Calu3 (cell line): ENCODE results near the gene FATE1. TPM values are rescaled to one million over a fixed set of nuclear protein-coding genes. Genes with fewer than 3 reads are reported as not detected.

ENCODE experiments used
- Bru-seq: library from RNA; stranded (reverse); fragments of 400-500 nt; gene quantifications from one replicate; lab custom pipeline; 2021; lab: Mats Ljungman, UMichigan
- BruChase-seq, 2 experiments: library from RNA; stranded (reverse); fragments of 400-500 nt; gene quantifications; one replicate each; lab custom pipeline; 2021; lab: Mats Ljungman, UMichigan
- BruUV-seq: library from RNA; stranded (reverse); fragments of 400-500 nt; replicated peaks from 2 replicates; lab custom pipeline; 2021; lab: Mats Ljungman, UMichigan
- CTCF ChIA-PET: fragments of 300-600 bp; sonication (Branson Sonifier 250); formaldehyde crosslinking; loops from one replicate; lab custom pipeline; 2022; ENCODE audit warnings: antibody characterized with exemption; lab: Charles Lee
- DNase-seq: peaks from one replicate; pipeline ENCODE4 v3.0.0; 2022
- H3K27ac Mint-ChIP-seq: one replicate; pipeline ENCODE4 v1.8.0; 2022; ENCODE audit warnings: mixed read lengths; ENCODE audit not compliant: unreplicated experiment
- H3K27me3 Mint-ChIP-seq: one replicate; pipeline ENCODE4 v1.8.0; 2022; ENCODE audit warnings: mixed read lengths; ENCODE audit not compliant: unreplicated experiment
- H3K36me3 Mint-ChIP-seq: one replicate; pipeline ENCODE4 v1.8.0; 2022; ENCODE audit warnings: mild to moderate bottlenecking, moderate library complexity, mixed read lengths; ENCODE audit not compliant: insufficient read depth, unreplicated experiment
- H3K4me1 Mint-ChIP-seq: one replicate; pipeline ENCODE4 v1.8.0; 2022; ENCODE audit warnings: mild to moderate bottlenecking, low read depth, mixed read lengths; ENCODE audit not compliant: unreplicated experiment
- H3K4me3 Mint-ChIP-seq: one replicate; pipeline ENCODE4 v1.8.0; 2022; ENCODE audit warnings: mild to moderate bottlenecking, low read depth, moderate library complexity, mixed read lengths; ENCODE audit not compliant: unreplicated experiment
- H3K9me3 Mint-ChIP-seq: one replicate; pipeline ENCODE4 v1.8.0; 2022; ENCODE audit warnings: low read depth, mixed read lengths; ENCODE audit not compliant: unreplicated experiment
- CTCF ChIP-seq: fragments of 200-600 bp; IDR thresholded peaks from one replicate; pipeline ENCODE4 v1.8.0; 2022; ENCODE audit warnings: antibody characterized with exemption; ENCODE audit not compliant: unreplicated experiment
- intact Hi-C: fragments of 100-400 bp; cut with micrococcal nuclease; formaldehyde crosslinking; loops from one replicate; pipeline ENCODE4 v1.10.0; 2022; ENCODE audit not compliant: unreplicated experiment
- long read RNA-seq: library from polyadenylated mRNA; stranded (forward); transcript quantifications from one replicate; pipeline ENCODE4 v2.0.0, GENCODE V29; 2022
- total RNA-seq: library from RNA; stranded (reverse); gene quantifications from 2 replicates; pipeline ENCODE4 v1.2.3, GENCODE V29; 2022

Gene FATE1
- total RNA-seq = not detected in 2 replicates
- Bru-seq, nascent RNA = not detected
- not detected for BruChase-seq, experiment 1, labeled RNA remaining after a 6-hour chase
- BruChase-seq, experiment 2, labeled RNA remaining after a 2-hour chase = not detected
- long read RNA-seq = 0 reads

GRCh38 chrX:151715752-151716151, at the start of gene FATE1:
Gene FATE1, plus strand, starts transcription at chrX:151716035. Its CDS starts 85 bp downstream, at chrX:151716120.
- BruUV-seq = no TSS peak
- Mint-ChIP-seq H3K36me3 (no peaks in the 10 kb centered on the region), H3K27me3 (peaks cover 36% of the 10 kb centered on the region), H3K4me3 (no peak within 1 kb of the TSS), H3K27ac (no peak within 1 kb of the TSS), H3K4me1 (no peaks in the 10 kb centered on the region), H3K9me3 (no peaks in the 10 kb centered on the region)
- no peak for TF ChIP-seq CTCF
- intact Hi-C loops = no loop called here
- CTCF ChIA-PET = no interaction called here
- no peak for DNase-seq

- Mint-ChIP-seq H3K27ac (no peak overlapping the region), H3K4me3 (no peak overlapping the region), H3K36me3 (no peaks in the 10 kb centered on the region), H3K4me1 (no peaks in the 10 kb centered on the region), H3K9me3 (no peaks in the 10 kb centered on the region), H3K27me3 (peaks cover 50% of the 10 kb centered on the region)
- CTCF ChIA-PET = no interaction called here
- intact Hi-C loops = no loop called here
- no peak for TF ChIP-seq CTCF
- DNase-seq = no peak
- BruUV-seq = no TSS peak
These were observed 40.6 kb upstream of the FATE1 start for GRCh38 chrX:151675121-151675746.

- Mint-ChIP-seq H3K9me3 (no peaks in the 10 kb centered on the region), H3K4me3 (no peak overlapping the region), H3K27me3 (peaks cover 54% of the 10 kb centered on the region), H3K27ac (no peak overlapping the region), H3K4me1 (no peaks in the 10 kb centered on the region), H3K36me3 (no peaks in the 10 kb centered on the region)
- intact Hi-C loops = no loop called here
- no peak for TF ChIP-seq CTCF
- no TSS peak for BruUV-seq
- CTCF ChIA-PET = no interaction called here
- DNase-seq = no peak
These were observed 39.6 kb upstream of the FATE1 start for GRCh38 chrX:151676196-151676595.

- intact Hi-C loops = no loop called here
- no peaks in the 10 kb centered on the region for H3K4me1 Mint-ChIP-seq
- no peak overlapping the region for H3K27ac Mint-ChIP-seq
- no peak for DNase-seq
- H3K36me3 Mint-ChIP-seq = no peaks in the 10 kb centered on the region
- no peak overlapping the region for H3K4me3 Mint-ChIP-seq
- peaks cover 76% of the 10 kb centered on the region for H3K27me3 Mint-ChIP-seq
- CTCF ChIA-PET = interaction anchor here (1.7 kb wide), 1 partner anchor 528 kb away, joined by 6 read pairs; no protein-coding TSS in a partner anchor
- no peak for TF ChIP-seq CTCF
- no peaks in the 10 kb centered on the region for H3K9me3 Mint-ChIP-seq
- no TSS peak for BruUV-seq
These were observed 35.9 kb upstream of the FATE1 start for GRCh38 chrX:151679798-151680402.
